HG03097 (cell line): Measurements from ENCODE around the gene NHERF2.

Source experiments
- ATAC-seq: cut with Tn5 transposase; IDR thresholded peaks from one replicate; pipeline ENCODE4 v1.9.1; 2021; ENCODE audit not compliant: unreplicated experiment, low FRiP score

Gene NHERF2

DNA sequence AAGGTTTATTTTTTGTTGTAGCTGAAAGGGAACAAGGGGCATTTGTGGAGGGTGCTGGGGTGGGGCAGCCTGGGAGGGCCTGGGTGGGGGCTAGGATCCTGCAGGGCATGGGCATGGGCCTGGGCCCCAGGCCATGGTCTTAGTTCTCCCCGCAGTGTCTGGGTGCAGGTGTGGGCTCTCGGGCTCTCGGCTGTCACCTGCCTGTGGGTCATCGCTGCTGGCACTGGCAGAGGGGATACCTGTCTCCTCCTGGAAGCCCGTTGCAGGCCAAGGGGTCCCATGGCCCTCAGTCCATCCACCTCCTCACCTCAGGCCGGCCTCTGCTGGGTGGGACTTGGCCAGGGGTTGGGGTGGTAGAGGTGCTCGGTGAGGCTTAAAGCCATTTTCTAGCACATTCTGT lies 51.4 kb downstream of the NHERF2 start:
- ATAC-seq: no peak

DNA sequence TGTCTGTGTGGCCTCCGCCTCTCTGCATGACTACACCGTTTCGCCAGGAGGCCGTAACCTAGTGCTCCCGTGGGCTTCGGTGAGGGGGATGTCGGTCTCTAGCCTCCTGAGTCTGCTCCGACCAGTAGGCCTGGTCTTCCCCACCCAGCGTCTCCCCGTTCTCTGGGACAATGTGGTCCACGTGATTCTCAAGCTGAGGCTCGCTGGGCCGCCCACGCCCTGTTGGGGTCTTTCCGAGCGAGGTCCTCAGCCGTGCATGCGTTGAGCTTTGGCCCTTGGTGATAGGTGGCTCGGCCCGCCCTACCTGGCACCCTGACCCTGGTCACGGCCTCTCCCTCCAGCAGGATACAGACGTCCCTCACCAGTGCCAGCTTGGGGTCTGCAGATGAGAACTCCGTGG lies 52.0 kb downstream of the NHERF2 start:
- no peak for ATAC-seq

DNA sequence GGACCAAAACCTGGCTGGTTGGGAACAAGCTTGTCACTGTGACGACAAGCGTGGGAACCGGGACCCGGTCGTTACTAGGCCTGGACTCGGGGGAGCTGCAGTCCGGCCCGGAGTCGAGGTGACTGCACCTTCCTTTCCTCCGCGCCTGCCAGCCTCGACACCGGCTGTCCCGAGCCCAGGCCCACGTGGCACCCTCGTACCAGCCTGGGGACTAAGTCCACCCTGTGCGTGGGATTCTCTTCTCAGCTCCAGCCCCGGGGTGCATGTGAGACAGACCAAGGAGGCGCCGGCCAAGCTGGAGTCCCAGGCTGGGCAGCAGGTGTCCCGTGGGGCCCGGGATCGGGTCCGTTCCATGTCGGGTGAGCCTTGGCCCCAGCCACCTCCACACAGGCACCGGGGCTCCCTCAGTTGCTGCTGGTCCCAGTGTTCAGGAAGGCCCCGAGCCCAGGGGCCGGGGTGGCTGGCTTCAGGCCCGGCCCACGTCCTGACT lies 52.7 kb downstream of the NHERF2 start:
- no peak for ATAC-seq

DNA sequence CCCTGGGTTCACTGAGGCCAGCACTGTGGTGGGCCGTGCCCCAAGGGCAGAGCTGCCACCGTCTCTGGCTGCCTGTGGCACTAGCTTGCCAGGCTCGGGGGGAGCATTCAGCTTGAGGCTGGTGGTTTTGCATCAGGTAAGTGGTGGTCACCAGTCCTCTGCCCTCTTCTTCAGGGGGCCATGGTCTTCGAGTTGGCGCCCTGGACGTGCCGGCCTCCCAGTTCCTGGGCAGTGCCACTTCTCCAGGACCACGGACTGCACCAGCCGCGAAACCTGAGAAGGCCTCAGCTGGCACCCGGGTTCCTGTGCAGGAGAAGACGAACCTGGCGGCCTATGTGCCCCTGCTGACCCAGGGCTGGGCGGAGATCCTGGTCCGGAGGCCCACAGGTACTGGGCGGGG lies 53.3 kb downstream of the NHERF2 start:
- ATAC-seq: no peak

GRCh38 chr16:2081201-2082084 lies 54.7 kb downstream of the NHERF2 start:
- ATAC-seq: no peak

DNA sequence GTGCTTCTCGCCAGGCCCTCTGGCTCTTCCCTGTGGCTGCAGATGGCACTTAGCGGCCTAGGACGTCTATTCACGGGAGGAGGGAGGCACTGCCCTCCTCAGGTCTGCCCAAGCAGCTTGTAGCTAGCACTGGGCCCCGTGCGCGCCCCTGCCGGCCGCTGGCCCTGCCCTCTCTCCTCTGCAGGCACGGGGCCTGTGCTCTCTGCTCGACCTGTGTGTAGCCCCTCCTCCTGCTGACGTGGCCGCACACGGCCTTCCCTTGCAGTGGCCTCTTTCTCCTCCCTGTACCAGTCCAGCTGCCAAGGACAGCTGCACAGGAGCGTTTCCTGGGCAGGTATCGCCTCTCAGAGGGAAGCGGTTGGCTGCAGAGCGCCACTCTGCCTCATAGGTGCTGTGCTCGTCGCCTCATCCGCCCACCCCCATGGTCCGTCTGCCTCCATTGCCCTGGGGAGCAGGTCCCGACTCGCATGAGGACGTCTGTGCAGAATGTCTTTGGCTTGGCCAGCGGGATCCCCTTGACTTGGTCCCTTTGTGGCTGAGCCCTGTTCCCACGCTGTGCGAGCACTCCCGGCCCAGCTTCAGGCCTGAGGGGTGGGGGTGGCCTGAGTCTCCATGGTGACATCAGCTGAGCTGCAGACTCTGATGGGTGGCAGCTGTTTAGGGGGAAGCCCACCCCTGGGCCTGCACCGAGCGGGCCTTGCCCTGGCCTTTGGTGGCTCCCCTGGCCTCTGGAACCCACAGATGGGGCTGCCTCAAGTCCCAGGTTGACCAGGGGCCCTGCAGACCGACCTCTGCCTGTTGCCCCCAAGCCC lies 55.7 kb downstream of the NHERF2 start:
- no peak for ATAC-seq

DNA sequence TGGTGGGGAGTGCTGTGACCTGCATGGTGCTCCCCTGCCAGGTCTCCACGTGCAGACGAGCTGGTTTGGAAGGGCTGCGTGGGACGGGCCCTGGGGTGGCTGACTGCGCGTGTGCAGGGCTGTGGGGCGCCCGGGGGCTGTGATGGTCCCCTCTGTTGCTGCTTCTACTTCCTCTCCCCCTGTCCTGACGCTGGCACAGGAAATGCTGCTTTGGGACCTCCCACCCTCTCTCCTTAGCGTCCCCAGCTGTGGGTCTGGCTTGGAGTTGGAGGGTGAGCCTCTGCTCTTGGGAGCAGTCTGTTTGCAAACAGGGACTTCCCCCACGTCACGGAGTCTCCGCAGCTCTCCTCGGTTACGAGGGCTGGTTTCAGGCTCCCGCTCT lies 56.3 kb downstream of the NHERF2 start:
- no peak for ATAC-seq

DNA sequence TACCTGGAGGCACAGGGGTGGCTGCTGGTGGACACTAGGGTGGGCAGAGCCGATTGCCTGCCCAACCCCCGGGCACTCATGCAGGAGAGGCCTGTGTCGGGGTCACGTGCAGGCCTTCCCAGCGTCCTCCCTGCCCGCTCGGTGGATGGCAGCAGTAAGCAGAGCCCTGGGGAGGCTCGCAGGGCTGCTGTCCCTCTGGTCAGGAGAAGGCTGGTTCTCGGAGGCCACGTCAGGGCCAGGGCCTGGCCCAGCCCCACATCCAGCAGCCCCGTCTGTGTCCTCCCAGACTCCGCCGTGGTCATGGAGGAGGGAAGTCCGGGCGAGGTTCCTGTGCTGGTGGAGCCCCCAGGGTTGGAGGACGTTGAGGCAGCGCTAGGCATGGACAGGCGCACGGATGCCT lies 56.7 kb downstream of the NHERF2 start:
- ATAC-seq: no peak

GRCh38 chr16:2083876-2084780 lies 57.4 kb downstream of the NHERF2 start:
- no peak for ATAC-seq

- ATAC-seq: no peak
Measured at GRCh38 chr16:2084895-2085625, 58.4 kb downstream of the NHERF2 start.

DNA sequence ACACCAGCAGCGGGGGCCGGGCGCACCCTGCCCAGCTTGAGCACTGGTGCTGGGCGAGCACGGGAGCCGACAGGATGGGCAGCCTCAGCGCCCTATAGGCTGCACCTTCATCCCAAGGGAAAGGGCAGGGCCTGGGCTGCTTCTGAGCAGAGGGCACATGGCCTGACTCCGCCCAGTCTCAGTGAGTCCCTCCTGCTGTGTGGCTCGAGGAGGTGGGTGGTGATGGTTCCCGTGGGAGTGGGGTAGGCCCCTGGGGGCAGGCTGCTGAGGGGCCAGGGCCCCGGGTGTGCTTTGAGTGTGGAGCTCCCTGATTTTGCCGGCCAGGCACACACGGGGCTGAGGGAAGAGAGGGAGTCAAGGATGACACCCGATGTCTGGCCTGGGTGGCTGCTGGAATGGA lies 59.0 kb downstream of the NHERF2 start:
- ATAC-seq: no peak

DNA sequence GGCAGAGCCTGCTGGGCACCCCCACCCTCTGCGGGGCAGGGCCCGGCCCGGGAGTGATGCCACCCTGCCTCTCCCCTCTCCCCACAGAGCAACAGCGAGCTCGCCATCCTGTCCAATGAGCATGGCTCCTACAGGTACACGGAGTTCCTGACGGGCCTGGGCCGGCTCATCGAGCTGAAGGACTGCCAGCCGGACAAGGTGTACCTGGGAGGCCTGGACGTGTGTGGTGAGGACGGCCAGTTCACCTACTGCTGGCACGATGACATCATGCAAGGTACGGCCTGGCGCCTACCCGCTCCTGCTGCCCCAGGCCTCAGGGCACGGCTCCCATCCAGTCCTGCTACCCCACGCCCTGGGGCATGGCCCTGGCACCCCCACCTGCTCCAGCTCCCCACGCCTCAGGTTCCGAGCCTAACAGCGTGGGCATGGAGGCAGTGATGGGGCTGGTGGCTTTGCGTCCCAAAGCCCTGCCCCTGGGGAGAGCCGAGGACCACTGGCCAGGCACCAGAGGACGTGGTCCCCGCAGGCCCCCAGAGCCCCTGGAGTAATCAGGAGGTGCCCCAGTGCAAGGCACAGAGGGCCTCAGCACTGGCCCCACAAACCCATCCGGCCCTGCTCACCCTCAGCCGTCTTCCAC lies 59.5 kb downstream of the NHERF2 start:
- no peak for ATAC-seq

DNA sequence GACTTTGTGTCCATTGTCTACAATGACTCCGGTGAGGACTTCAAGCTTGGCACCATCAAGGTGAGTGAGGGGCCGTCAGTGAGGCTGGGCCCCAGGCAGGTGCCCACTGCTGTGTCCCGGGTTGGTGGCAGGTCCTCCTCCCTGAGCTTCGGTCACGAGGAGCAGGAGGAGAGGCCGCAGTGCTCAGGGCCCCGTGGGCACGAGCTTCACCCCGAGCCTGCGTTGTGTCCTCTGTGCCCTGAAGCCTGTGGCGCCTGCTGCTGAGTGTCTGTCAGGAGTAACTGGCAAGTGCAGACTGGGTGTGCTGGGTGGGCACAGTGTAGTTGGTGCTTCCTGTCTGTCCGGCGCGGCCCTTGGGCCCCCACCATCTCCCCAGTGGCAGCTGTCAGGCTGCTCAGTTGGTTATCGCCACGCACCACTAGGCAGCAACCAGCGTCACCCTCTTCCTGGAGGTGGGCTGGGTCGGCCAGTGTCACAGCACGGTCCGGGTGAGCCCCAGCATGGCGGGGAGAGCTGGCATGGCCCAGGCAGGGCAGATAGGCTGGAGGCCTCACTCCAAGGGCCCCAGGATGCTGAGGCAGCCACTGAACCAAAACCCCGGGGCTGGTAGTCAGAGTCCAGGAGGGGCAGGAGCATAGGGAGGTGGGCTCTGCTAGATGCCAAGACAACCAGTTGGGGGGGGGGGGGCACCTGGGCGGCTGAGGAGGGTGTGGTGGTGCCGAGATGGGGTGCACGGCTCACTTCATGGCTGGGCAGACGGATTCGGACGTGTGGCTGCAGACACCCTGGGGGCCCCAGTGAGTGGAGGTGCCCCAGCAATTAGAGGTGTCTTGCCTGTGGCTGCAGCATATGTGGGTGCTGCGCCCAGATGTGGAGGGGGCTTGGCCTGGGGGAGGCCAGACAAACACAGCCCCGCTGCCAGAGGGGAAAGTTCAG lies 60.4 kb downstream of the NHERF2 start:
- no peak for ATAC-seq

DNA sequence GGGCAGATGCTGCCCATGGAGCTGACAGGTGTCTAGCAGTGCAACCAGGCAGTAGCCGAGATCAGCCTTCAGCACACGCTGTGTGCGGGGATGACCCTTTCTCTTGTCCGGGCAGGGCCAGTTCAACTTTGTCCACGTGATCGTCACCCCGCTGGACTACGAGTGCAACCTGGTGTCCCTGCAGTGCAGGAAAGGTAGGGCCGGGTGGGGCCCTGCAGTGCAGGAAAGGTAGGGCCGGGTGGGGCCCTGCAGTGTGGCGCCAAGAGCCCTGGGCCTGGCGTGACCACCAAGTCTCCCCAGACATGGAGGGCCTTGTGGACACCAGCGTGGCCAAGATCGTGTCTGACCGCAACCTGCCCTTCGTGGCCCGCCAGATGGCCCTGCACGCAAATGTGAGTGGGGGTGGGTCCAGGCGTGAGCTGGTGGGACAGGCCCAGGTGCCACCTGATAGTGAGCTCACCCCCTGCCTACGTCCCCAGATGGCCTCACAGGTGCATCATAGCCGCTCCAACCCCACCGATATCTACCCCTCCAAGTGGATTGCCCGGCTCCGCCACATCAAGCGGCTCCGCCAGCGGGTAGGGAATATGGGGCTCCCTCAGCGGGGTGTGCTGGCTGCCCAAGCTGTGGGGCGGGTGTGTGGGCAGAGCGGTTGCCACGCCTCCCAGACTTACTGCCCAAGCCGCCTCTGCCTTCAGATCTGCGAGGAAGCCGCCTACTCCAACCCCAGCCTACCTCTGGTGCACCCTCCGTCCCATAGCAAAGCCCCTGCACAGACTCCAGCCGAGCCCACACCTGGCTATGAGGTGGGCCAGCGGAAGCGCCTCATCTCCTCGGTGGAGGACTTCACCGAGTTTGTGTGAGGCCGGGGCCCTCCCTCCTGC lies 61.3 kb downstream of the NHERF2 start:
- no peak for ATAC-seq
